Measurements from ENCODE around the gene PLXNA2. TPM values are rescaled to one million over a fixed set of nuclear protein-coding genes. Genes with fewer than 3 reads are reported as not detected.

PLXNA2 gene
- total and polyA plus RNA-seq, 2 of the 13 experiments (the other 11 are each of a cell fraction or from before 2014, with no cell fraction given): 1.1 to 2.1 TPM

- peak; percentile 51; the same call in 1 of the 2 replicates for TF ChIP-seq TBX2 (CRISPR knock-in tag; IDR thresholded peaks at IDR 0.05; ENCODE audit: borderline replicate concordance)
Observed at GRCh38 chr1:208166340-208167138, 77.6 kb downstream of the PLXNA2 start (continued).

GRCh38 chr1:208165659-208166058, 78.5 kb downstream of the PLXNA2 start:
- H3K4me2 ChIP-seq (ENCODE audit: low read depth, low read length): no peak overlapping the region
- DNase-seq (ENCODE audit: low spot score): no peak
- no peak overlapping the region for H2AFZ ChIP-seq (ENCODE audit: low read length)
- in situ Hi-C loops (cut with HindIII; ENCODE audit: extremely low pct_ligation_motif_present, low pct_unique_long_range_greater_than_20kb) (no loop called here), intact Hi-C loops (cut with micrococcal nuclease; ENCODE audit: unreplicated experiment) (no loop called here)
- H3K9ac ChIP-seq (ENCODE audit: insufficient read depth, low read depth, low read length): no peak overlapping the region
- no peak for FAIRE-seq
- WGBS (ENCODE audit: low lambda C conversion rate): 77% methylated on average over 5 of the region's 6 CpGs
- no peaks in the 10 kb centered on the region for H3K36me3 ChIP-seq (replicated peaks in 1 of 2; ENCODE audit: control insufficient read depth in 1 of 2, insufficient read depth in 2 of 2, low read length in 2 of 2)
- peaks cover 88% of the 10 kb centered on the region for H3K4me1 ChIP-seq (ENCODE audit: insufficient read depth, low read length)
- no peak for ATAC-seq
- POLR2A ChIA-PET: no interaction called here
- H3K27me3 ChIP-seq (ENCODE audit: control insufficient read depth in 1 of 2, insufficient read depth in 2 of 2, low read length in 2 of 2): no peaks in the 10 kb centered on the region
- peak overlapping the region; percentile 62 for H3K27ac ChIP-seq (ENCODE audit: extremely low read length, insufficient read depth, low read length)
- no peaks in the 10 kb centered on the region for H3K9me3 ChIP-seq (ENCODE audit: low read length)
- BruUV-seq (replicated peaks): no TSS peak
- no peaks in the 10 kb centered on the region for H3K79me2 ChIP-seq (ENCODE audit: insufficient read depth, low read length)
- no peak overlapping the region for H3K4me3 ChIP-seq (replicated peaks in 1 of 3; ENCODE audit: insufficient read depth in 1 of 3, low read depth in 2 of 3, low read length in 3 of 3)
- TF ChIP-seq SRF (IDR thresholded peaks at IDR 0.05; ENCODE audit: low read depth, low read length) (no peak), LCORL (IDR thresholded peaks at IDR 0.05) (no peak), LCORL (CRISPR knock-in tag; IDR thresholded peaks at IDR 0.05) (no peak), SMYD3 (CRISPR knock-in tag; IDR thresholded peaks at IDR 0.05) (no peak), TCF7 (IDR thresholded peaks at IDR 0.05; ENCODE audit: low read depth) (no peak), IKZF4 (CRISPR knock-in tag; IDR thresholded peaks at IDR 0.05; ENCODE audit: borderline replicate concordance, low read depth, not compliant biosample characterization) (no peak), ZBTB21 (CRISPR knock-in tag; IDR thresholded peaks at IDR 0.05) (no peak), ZSCAN29 (CRISPR knock-in tag; conservative IDR thresholded peaks at IDR 0.05) (no peak), ATF7 (IDR thresholded peaks at IDR 0.05) (no peak), ATF7 (CRISPR knock-in tag; IDR thresholded peaks at IDR 0.05) (no peak), ZSCAN12 (CRISPR knock-in tag; IDR thresholded peaks at IDR 0.05) (no peak), GFI1 (CRISPR knock-in tag; IDR thresholded peaks at IDR 0.05; ENCODE audit: borderline replicate concordance) (no peak)
- CTCF ChIA-PET (ENCODE audit: low intra/inter-chr PET ratio, low total read pairs): no interaction called here
- no peaks in the 10 kb centered on the region for H4K20me1 ChIP-seq (ENCODE audit: insufficient read depth, low read length)

All from HepG2 (cell line).